ACC112 (cell line): ENCODE measurements around the gene KISS1.
"Not testable (repeated sequence)": the region's sequence is repeated elsewhere in the genome, so short reads cannot be mapped to it uniquely, and the experiment has no call there.

ENCODE experiments used
- H2AFZ ChIP-seq: fragments of 200-600 bp; sonication (generic); one replicate; pipeline ENCODE4 v1.6.0; 2017; ENCODE audit warnings: antibody characterized with exemption, low read length; ENCODE audit not compliant: unreplicated experiment
- H3K27ac ChIP-seq: fragments of 200-600 bp; sonication (generic); 2 replicates; pipeline ENCODE4 v1.5.1; 2014; ENCODE audit warnings: low read depth, mild to moderate bottlenecking, antibody characterized with exemption, low read length, moderate library complexity
- H3K27me3 ChIP-seq: fragments of 200-600 bp; sonication (generic); 2 replicates; pipeline ENCODE4 v1.6.1; 2014; ENCODE audit warnings: mild to moderate bottlenecking, antibody characterized with exemption, low read length, moderate library complexity, mixed read lengths; ENCODE audit not compliant: insufficient read depth
- H3K36me3 ChIP-seq: fragments of 200-600 bp; sonication (generic); 2 replicates; pipeline ENCODE4 v1.6.1; 2016; ENCODE audit warnings: mild to moderate bottlenecking, antibody characterized with exemption, low read length, moderate library complexity, mixed read lengths; ENCODE audit not compliant: insufficient read depth
- H3K4me1 ChIP-seq: fragments of 200-600 bp; sonication (generic); one replicate; pipeline ENCODE4 v1.6.1; 2016; ENCODE audit warnings: low read length, mixed read lengths; ENCODE audit not compliant: insufficient read depth, unreplicated experiment, control insufficient read depth
- H3K4me3 ChIP-seq: fragments of 200-600 bp; sonication (generic); 2 replicates; pipeline ENCODE4 v1.5.1; 2014; ENCODE audit warnings: mild to moderate bottlenecking, low read depth, low read length
- H3K79me2 ChIP-seq: fragments of 200-600 bp; sonication (generic); one replicate; pipeline ENCODE4 v1.6.0; 2016; ENCODE audit warnings: low read length; ENCODE audit not compliant: control insufficient read depth, unreplicated experiment, insufficient read depth

KISS1 gene, protein sequence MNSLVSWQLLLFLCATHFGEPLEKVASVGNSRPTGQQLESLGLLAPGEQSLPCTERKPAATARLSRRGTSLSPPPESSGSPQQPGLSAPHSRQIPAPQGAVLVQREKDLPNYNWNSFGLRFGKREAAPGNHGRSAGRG

DNA sequence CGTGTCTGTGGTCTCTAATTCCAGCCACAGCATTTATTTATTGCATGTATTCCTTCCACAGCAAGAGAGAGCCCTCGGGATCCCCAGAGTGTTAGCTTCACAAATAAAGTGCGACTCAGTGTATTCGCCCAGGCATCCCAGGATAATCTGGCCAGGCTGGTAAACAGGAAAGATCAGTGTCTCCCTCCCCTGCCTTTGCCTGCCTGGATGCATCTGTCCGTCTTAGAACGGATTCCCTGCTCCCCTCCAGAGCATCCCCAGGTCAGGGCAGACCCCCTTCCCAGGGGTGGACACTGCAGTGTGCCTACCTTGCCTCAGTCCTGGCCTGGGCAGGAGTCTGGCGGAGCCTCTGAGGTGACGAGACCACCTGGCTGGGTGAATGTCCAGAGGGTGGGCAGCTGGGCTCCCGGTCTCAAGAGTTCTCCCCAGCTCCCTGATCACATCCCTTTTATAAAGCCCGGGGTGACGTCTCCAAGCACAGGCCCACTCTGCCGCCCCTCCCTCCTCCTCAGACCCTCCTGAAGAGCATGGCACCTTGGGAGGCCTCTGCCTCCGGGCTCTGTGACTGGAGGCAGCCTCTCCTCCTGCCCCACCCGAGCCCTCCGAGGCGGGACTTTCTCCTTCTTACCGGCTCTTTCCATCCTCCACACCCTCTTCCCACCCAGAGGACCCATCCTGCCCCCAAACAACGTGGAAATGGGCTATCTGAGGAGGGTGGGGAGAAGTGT is at the start of gene KISS1:
Gene KISS1, minus strand, starts transcription at position 424 of the 728 bp plus-strand sequence. CDS start 3,615 bp downstream, outside the sequence.
- Histone ChIP-seq H2AFZ (no peak within 1 kb of the TSS), H3K4me1 (peaks cover 12% of the 10 kb centered on the region), H3K27me3 (peaks cover 23% of the 10 kb centered on the region), H3K4me3 (no peak within 1 kb of the TSS), H3K27ac (no peak within 1 kb of the TSS), H3K36me3 (no peaks in the 10 kb centered on the region), H3K79me2 (no peaks in the 10 kb centered on the region)

DNA sequence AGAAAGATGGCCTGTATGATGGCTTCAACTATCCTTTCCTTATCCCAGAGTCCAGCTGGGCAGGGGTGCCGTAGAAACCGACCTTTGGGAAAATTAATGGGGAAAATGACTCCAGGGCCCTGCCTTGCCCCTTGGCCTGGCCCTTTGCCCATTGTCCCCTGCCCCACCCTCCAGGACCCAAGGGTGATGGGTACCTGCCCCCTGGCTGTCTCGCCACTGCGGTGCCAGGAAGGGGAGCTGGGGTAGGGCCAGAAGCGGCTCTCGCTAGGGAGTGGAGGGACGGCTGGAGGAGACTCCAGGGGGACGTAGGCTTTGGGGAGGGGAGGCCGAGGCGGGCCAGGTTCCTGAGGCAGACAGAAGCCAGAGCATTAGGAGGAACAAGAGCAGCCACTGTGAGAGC is 46.6 kb upstream of the KISS1 start:
- H3K4me3 ChIP-seq: no peak overlapping the region
- no peak overlapping the region for H3K27ac ChIP-seq
- H3K79me2 ChIP-seq: no peaks in the 10 kb centered on the region
- no peaks in the 10 kb centered on the region for H3K36me3 ChIP-seq
- no peak overlapping the region for H2AFZ ChIP-seq
- peaks cover 22% of the 10 kb centered on the region for H3K27me3 ChIP-seq
- H3K4me1 ChIP-seq: no peaks in the 10 kb centered on the region

DNA sequence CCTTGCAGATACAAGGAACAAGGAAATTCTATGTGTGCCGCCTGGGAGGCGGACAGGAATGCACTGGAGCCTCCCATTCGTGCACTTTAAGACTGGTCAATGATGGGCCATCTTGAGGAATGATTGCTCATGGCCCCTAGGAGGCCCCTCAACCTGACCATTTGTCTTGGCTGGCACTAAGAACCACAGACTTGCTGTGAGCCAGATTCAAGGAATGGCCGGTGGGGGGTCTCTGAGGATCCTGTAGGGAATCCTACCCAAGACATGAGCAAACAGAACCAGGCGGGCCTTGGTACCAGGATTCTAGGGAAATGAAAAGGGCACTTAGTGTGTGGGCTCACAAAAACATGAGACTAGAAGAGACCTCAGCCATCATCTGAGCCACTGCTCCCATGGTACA is 45.6 kb upstream of the KISS1 start:
- H3K4me3 ChIP-seq: no peak overlapping the region
- H3K27ac ChIP-seq: no peak overlapping the region
- no peaks in the 10 kb centered on the region for H3K79me2 ChIP-seq
- no peak overlapping the region for H2AFZ ChIP-seq
- peaks cover 15% of the 10 kb centered on the region for H3K27me3 ChIP-seq
- no peaks in the 10 kb centered on the region for H3K36me3 ChIP-seq
- H3K4me1 ChIP-seq: no peaks in the 10 kb centered on the region

DNA sequence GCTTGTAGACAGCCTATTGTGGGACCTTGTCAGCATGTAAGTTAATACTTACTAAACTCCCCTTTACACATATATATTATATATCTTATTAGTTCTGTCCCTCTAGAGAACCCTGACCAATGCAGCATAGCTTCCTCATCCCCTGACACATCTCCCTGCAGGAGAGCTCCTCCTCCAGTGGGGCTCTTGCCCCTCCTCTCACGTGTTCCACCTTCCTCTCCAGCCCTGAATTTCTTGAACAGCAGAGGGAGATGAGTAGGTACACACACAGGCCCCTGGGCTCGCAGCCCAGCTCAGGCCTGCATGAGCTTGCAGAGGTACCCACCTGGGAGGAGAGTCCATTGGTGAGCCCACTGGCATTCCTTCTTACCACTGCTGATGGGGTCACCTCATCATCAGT is 44.8 kb upstream of the KISS1 start:
- Histone ChIP-seq H2AFZ (no peak overlapping the region), H3K4me3 (no peak overlapping the region), H3K36me3 (no peaks in the 10 kb centered on the region), H3K4me1 (no peaks in the 10 kb centered on the region), H3K27ac (no peak overlapping the region), H3K27me3 (peaks cover 15% of the 10 kb centered on the region), H3K79me2 (no peaks in the 10 kb centered on the region)

DNA sequence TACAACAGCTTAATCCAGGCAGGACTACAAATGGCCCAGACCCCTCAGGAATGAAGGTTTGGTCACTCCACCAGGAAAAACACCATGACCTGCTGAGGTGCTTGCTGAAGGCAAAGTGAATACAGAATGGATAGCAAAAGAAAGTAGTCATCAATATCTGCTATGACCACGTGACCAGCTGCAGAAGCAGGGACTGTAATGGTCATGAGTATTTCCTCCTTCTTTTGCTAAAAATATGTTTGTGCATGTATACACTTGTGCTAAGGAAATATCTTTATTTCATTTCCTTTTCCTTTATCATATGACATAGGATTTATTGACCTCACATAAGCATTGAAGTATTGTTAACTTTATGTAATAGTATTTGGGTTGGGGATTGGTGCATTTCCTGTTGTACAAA is 43.9 kb upstream of the KISS1 start:
- Histone ChIP-seq H3K4me1 (no peaks in the 10 kb centered on the region), H3K27ac (no peak overlapping the region), H2AFZ (no peak overlapping the region), H3K27me3 (peaks cover 12% of the 10 kb centered on the region), H3K79me2 (no peaks in the 10 kb centered on the region), H3K36me3 (no peaks in the 10 kb centered on the region), H3K4me3 (no peak overlapping the region)

DNA sequence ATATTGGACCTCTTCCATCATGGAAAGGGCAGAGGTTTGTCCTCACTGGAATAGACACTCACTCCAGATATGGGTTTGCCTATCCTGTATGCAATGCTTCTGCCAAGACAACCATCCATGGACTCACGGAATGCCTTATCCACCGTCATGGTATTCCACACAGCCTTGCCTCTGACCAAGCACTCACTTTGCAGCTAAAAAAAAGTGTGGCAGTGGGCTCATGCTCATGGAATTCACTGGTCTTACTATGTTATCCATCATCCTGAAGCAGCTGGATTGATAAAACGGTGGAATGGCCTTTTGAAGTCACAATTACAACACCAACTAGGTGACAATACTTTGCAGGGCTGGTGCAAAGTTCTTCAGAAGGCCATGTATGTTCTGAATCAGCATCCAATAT is 43.1 kb upstream of the KISS1 start:
- H3K36me3 ChIP-seq, H3K4me3 ChIP-seq, H3K4me1 ChIP-seq, H3K79me2 ChIP-seq, H3K27ac ChIP-seq, H2AFZ ChIP-seq: not testable (repeated sequence)
- peaks cover 12% of the 10 kb centered on the region for H3K27me3 ChIP-seq

DNA sequence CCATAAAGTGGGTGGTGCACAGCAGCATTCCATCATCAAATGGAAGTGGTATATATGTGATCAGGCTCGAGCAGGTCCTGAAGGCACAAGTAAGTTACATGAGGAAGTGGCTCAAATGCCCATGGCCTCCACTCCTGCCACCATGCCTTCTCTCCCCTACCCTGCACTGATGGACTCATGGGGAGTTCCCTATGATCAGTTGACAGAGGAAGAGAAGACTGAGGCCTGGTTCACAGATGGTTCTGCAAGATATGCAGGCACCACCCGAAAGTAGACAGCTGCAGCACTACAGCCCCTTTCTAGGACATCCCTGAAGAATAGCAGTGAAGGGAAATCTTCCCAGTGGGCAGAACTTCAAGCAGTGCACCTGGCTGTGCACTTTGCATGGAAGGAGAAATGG is 42.2 kb upstream of the KISS1 start:
- peaks cover 21% of the 10 kb centered on the region for H3K27me3 ChIP-seq
- not testable (repeated sequence) for H3K27ac ChIP-seq, H3K36me3 ChIP-seq, H3K79me2 ChIP-seq, H2AFZ ChIP-seq, H3K4me1 ChIP-seq, H3K4me3 ChIP-seq

DNA sequence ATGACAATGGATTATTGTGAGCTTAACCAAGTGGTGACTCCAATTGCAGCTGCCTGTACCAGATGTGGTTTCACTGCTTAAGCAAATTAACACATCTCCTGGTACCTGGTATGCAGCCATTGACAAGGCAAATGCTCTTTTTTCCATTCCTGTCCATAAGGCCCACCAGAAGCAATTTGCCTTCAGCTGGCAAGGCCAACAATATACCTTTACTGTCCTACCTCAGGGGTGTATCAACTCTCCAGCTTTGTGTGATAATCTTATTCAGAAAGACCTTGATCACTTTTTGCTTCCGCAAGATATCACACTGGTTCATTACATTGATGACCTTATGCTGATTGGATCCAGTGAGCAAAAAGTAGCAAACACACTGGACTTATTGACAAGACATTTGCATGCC is 41.2 kb upstream of the KISS1 start:
- not testable (repeated sequence) for H3K4me1 ChIP-seq, H3K4me3 ChIP-seq, H2AFZ ChIP-seq, H3K27ac ChIP-seq, H3K79me2 ChIP-seq, H3K36me3 ChIP-seq
- peaks cover 21% of the 10 kb centered on the region for H3K27me3 ChIP-seq

DNA sequence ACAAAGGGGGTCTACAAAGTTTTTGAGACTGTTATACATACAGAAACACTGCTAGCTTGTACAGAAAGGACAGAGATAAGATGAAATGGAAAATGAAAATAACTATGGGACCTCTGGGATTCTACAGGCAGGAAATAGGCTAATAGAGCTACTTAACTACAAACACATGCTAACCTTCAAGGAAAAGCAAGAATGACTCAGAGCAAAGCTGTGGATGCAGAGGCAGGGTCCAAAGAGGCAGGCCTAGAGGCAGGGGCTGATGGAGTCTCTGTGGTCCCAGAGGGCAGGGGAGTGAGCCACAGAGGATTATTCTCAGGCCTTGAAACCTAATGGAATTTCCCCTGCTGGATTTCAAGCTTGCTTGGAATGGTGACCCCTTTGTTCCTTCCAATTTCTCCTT is 36.2 kb upstream of the KISS1 start:
- Histone ChIP-seq H3K4me1 (no peaks in the 10 kb centered on the region), H2AFZ (no peak overlapping the region), H3K27me3 (peaks cover 28% of the 10 kb centered on the region; the same call in 1 of the 2 replicates), H3K27ac (no peak overlapping the region), H3K79me2 (no peaks in the 10 kb centered on the region), H3K4me3 (no peak overlapping the region), H3K36me3 (no peaks in the 10 kb centered on the region)

DNA sequence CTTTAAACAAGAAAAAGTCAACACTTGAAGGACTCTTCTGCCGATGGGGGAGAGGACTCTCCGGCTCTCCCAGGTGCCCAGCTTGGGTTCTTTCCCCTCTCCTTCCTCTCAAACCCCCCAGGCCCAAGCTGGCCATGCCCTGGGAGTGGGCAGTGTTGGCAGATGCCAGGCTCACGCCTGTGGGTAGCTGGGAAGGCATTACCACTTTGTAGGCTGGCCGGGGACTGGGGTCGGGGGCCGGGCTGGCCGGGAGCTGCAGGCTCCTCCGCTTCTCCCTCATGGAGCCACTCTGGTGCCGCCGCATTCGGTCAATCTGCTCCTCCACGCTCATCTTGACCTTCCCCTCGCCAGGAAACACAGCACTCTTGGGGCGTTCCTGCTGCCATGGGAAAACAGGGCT is 33.9 kb upstream of the KISS1 start:
- no peak overlapping the region for H2AFZ ChIP-seq
- H3K36me3 ChIP-seq: no peaks in the 10 kb centered on the region
- no peak overlapping the region for H3K4me3 ChIP-seq
- no peaks in the 10 kb centered on the region for H3K4me1 ChIP-seq
- H3K79me2 ChIP-seq: no peaks in the 10 kb centered on the region
- no peak overlapping the region for H3K27ac ChIP-seq
- H3K27me3 ChIP-seq: peaks cover 18% of the 10 kb centered on the region; the same call in 1 of the 2 replicates

DNA sequence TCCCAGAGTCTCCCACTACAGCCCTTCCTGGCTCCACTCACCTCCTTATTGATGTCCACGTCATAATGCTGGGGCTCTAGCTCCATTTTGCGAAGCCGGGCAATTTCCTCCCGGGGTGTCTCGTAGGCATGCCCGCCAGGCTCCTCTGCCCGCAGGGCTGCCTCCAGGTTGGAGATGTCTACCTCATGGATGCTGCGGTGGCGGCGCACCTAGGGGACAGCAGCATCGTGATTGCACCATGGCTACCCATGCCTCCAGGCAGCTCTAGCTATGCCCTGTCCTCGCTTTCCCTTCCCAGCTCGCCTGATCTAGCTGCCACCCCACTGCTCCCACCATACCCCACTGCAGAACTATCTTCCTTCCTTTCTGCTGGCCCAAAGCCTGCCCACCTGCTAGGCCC is 32.6 kb upstream of the KISS1 start:
- H2AFZ ChIP-seq: no peak overlapping the region
- no peak overlapping the region for H3K27ac ChIP-seq
- no peaks in the 10 kb centered on the region for H3K36me3 ChIP-seq
- H3K79me2 ChIP-seq: no peaks in the 10 kb centered on the region
- no peak overlapping the region for H3K4me3 ChIP-seq
- no peaks in the 10 kb centered on the region for H3K4me1 ChIP-seq
- peaks cover 11% of the 10 kb centered on the region; the same call in 1 of the 2 replicates for H3K27me3 ChIP-seq
